Chondrocyte (in vitro differentiated cells): ENCODE results near the gene RPA3. TPM values are rescaled to one million over a fixed set of nuclear protein-coding genes. Genes with fewer than 3 reads are reported as not detected.
A peak's percentile ranks its signal among the peaks of the same experiment; 100 is the strongest.
"Not testable (repeated sequence)": the region's sequence is repeated elsewhere in the genome, so short reads cannot be mapped to it uniquely, and the experiment has no call there.

Experiments
- DNase-seq: peaks from one replicate; pipeline ENCODE4 v3.0.0; 2021; ENCODE audit warnings: mixed read lengths, low spot score
- H3K27ac Mint-ChIP-seq: one replicate; pipeline ENCODE4 v1.8.0; 2021; ENCODE audit warnings: mild to moderate bottlenecking, moderate library complexity, mixed read lengths; ENCODE audit not compliant: unreplicated experiment
- H3K27me3 Mint-ChIP-seq: 2 replicates; pipeline ENCODE4 v1.8.0; 2021; ENCODE audit warnings: low read depth, mixed read lengths
- H3K36me3 Mint-ChIP-seq: 2 replicates; pipeline ENCODE4 v1.8.0; 2021; ENCODE audit warnings: low read depth, mixed read lengths
- H3K4me1 Mint-ChIP-seq: 2 replicates; pipeline ENCODE4 v1.8.0; 2021; ENCODE audit warnings: low read depth, mild to moderate bottlenecking, mixed read lengths
- H3K4me3 Mint-ChIP-seq: one replicate; pipeline ENCODE4 v1.8.0; 2021; ENCODE audit warnings: mild to moderate bottlenecking, moderate library complexity, mixed read lengths; ENCODE audit not compliant: unreplicated experiment
- H3K9me3 Mint-ChIP-seq: 2 replicates; pipeline ENCODE4 v1.8.0; 2021; ENCODE audit warnings: low read depth, mixed read lengths
- CTCF ChIP-seq: fragments of 200-600 bp; sonication (generic); IDR thresholded peaks from 2 replicates; pipeline ENCODE4 v1.5.0; 2021; ENCODE audit warnings: antibody characterized with exemption, mild to moderate bottlenecking, moderate library complexity
- total RNA-seq: library from RNA; stranded (reverse); gene quantifications from 3 replicates; pipeline ENCODE4 v1.2.1, GENCODE V29; 2021

RPA3 gene
- total RNA-seq, 1 donor from 2014 or later, result 8.3 TPM

DNA sequence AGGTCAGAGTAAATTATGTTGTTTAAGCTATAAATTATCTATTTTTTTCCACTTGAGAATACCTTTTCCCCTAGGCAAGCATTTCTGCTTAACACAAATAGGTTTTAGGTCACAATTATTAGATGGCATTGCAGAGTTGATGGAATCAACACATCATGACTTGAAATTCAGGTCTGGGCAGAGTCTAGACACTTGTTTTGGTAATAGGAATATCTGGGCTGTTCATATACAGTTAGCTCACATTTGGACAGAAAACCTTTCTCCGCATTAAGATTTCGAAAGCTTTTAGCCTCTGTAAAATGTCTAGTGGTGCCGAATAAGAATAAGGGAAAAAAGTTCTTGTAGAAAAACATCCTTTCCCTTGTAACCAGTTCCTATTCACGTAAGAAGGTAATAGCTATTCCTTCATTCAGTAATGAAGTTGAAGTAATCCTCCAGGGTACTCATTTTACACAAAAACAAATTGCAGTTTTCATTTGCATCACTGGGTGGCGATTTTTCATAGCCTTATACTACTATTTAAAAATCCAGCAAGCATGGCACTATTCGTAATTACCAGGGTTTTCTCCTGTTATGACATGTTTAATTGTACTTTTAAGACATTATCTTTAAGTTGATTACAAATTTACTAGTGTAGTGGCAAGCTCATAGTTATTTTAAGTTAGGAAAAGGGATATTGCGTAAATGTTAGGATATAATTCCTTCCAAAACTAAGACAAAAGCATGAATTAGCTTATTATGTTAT lies 37.0 kb downstream of the RPA3 start:
- H3K27ac Mint-ChIP-seq, result no peak overlapping the region
- no peaks in the 10 kb centered on the region for H3K27me3 Mint-ChIP-seq
- peak; percentile 90 for TF ChIP-seq CTCF
- H3K36me3 Mint-ChIP-seq, result peaks cover 6% of the 10 kb centered on the region
- peaks cover 3% of the 10 kb centered on the region for H3K9me3 Mint-ChIP-seq
- no peak for DNase-seq
- no peaks in the 10 kb centered on the region for H3K4me1 Mint-ChIP-seq
- H3K4me3 Mint-ChIP-seq, result no peak overlapping the region

GRCh38 chr7:7679640-7680039 lies 38.8 kb downstream of the RPA3 start:
- not testable (repeated sequence) for H3K9me3 Mint-ChIP-seq, H3K4me1 Mint-ChIP-seq, DNase-seq, H3K27me3 Mint-ChIP-seq, H3K36me3 Mint-ChIP-seq, H3K4me3 Mint-ChIP-seq, H3K27ac Mint-ChIP-seq

GRCh38 chr7:7675686-7676085 lies 42.7 kb downstream of the RPA3 start:
- Mint-ChIP-seq H3K9me3 (peaks cover 3% of the 10 kb centered on the region), H3K36me3 (peaks cover 9% of the 10 kb centered on the region)

DNA sequence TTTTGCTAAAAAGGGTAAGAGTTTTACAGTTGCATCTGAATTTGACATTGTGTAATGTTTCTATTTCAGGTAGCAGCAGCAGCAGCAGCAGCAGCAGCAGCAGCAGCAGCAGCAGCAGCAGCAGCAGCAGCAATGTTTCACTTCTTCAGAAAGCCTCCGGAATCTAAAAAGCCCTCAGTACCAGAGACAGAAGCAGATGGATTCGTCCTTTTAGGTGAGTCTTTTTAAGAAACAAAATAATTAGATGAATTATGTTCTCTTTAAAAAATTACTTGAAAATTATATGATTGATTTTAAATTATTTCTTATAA lies 45.2 kb downstream of the RPA3 start:
- H3K9me3 Mint-ChIP-seq, result peaks cover 3% of the 10 kb centered on the region
- H3K36me3 Mint-ChIP-seq, result peaks cover 9% of the 10 kb centered on the region
- no peak overlapping the region for H3K27ac Mint-ChIP-seq
- no peak for DNase-seq
- no peaks in the 10 kb centered on the region for H3K4me1 Mint-ChIP-seq
- no peaks in the 10 kb centered on the region for H3K27me3 Mint-ChIP-seq
- no peak for TF ChIP-seq CTCF
- no peak overlapping the region for H3K4me3 Mint-ChIP-seq

More at GRCh38 chr7:7675686-7676085, 42.7 kb downstream of the RPA3 start:
- no peak for TF ChIP-seq CTCF
- no peaks in the 10 kb centered on the region for H3K4me1 Mint-ChIP-seq
- H3K4me3 Mint-ChIP-seq, result no peak overlapping the region
- no peaks in the 10 kb centered on the region for H3K27me3 Mint-ChIP-seq
- H3K27ac Mint-ChIP-seq, result no peak overlapping the region
- no peak for DNase-seq

DNA sequence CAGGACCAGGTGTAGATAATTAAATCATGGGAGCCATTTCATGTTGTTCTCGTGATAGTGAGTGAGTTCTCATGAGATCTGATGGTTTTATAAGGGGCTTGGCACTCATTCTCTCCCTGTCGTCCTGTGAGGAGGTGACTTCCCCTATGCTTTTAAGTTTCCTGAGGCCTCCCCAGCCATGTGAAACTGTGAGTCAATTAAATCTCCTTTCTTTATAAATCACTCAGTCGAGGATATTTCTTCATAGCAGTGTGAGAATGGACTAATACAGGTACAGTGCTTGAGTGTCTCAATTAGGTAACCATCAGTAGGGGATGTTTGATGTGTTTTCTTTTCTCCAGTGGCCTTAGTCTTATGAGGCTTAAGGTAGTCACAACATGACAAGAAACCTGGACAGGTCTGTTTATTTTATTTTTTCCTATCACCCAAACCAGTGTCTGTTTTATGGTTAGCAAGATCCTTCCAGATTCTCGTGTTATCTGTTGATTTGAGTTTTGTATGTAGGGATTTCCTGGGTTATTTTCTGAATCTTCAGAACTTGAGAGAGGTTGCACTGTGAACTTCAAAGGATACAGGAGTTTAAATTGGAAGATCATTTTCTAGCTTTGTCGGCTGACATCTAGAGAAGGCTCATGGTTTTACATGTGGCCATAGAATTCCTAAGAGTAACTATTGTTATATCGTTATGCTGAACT lies 45.7 kb downstream of the RPA3 start:
- no peak overlapping the region for H3K27ac Mint-ChIP-seq
- peaks cover 5% of the 10 kb centered on the region for H3K36me3 Mint-ChIP-seq
- no peak overlapping the region for H3K4me3 Mint-ChIP-seq
- DNase-seq, result no peak
- TF ChIP-seq CTCF, result no peak
- H3K4me1 Mint-ChIP-seq, result no peaks in the 10 kb centered on the region
- no peaks in the 10 kb centered on the region for H3K27me3 Mint-ChIP-seq
- H3K9me3 Mint-ChIP-seq, result no peaks in the 10 kb centered on the region

- Mint-ChIP-seq H3K9me3 (no peaks in the 10 kb centered on the region), H3K27me3 (no peaks in the 10 kb centered on the region), H3K4me1 (no peaks in the 10 kb centered on the region), H3K36me3 (peaks cover 3% of the 10 kb centered on the region), H3K27ac (no peak overlapping the region), H3K4me3 (no peak overlapping the region)
- TF ChIP-seq CTCF, result no peak
- DNase-seq, result no peak
Observed at GRCh38 chr7:7671361-7671760, 47.0 kb downstream of the RPA3 start.
